GM12875 (cell line): ENCODE results near the gene EPS8L1.
"Not testable (repeated sequence)": the region's sequence is repeated elsewhere in the genome, so short reads cannot be mapped to it uniquely, and the experiment has no call there.

Experiments
- H3K4me3 ChIP-seq: one replicate; pipeline ENCODE4 v1.5.1; 2011; ENCODE audit warnings: low read depth, low read length, control low read depth
- CTCF ChIP-seq: IDR thresholded peaks from 2 replicates; pipeline ENCODE4 v1.5.1; 2011; ENCODE audit warnings: low read depth, mild to moderate bottlenecking, control low read depth, inconsistent platforms, low read length, moderate library complexity, borderline replicate concordance; ENCODE audit not compliant: insufficient read depth

The EPS8L1 gene

DNA sequence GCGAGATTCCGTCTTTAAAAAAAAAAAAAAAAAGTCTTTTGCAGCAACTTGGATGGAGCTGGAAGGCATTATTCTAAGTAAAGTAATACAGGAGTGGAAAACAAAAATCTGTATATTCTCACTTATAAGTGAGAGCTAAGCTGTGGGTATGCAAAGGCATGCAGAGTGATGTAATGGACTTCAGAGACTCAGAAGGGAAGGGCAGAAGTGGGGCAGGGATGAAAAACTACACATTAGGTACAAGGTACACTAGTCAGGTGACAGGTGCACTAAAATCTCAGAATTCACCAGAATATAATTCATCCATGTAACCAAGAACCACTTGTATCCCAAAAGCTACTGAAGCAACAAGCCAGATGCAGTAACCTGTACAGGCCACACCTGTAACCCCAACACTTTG is 39.6 kb upstream of the EPS8L1 start:
- TF ChIP-seq CTCF: no peak
- H3K4me3 ChIP-seq: no peak overlapping the region

DNA sequence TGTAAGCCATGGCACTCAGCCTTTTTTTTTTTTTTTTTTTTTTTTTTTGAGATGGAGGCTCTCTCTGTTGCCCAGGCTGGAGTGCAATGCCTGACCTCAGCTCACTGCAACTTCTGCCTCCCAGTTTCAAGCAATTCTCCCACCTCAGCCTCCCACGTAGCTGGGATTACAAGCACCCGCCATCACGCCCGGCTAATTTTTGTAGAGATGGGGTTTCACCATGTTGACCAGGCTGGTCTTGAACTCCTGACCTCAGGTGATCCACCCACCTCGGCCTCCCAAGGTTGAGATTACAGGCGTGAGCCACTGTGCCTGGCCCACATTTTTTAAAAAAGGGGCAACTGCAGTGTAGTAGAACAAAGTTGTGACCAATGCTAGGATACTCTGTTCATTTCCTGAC is 38.1 kb upstream of the EPS8L1 start:
- not testable (repeated sequence) for H3K4me3 ChIP-seq

- H3K4me3 ChIP-seq: not testable (repeated sequence)
Observed at GRCh38 chr19:55040654-55041053, 35.0 kb upstream of the EPS8L1 start.

- TF ChIP-seq CTCF: no peak
Observed at GRCh38 chr19:55041244-55041626, 34.4 kb upstream of the EPS8L1 start.

GRCh38 chr19:55041627-55042343 is 33.9 kb upstream of the EPS8L1 start:
- no peak overlapping the region for H3K4me3 ChIP-seq
- TF ChIP-seq CTCF: no peak

More at GRCh38 chr19:55041244-55041626, 34.4 kb upstream of the EPS8L1 start:
- no peak overlapping the region for H3K4me3 ChIP-seq

DNA sequence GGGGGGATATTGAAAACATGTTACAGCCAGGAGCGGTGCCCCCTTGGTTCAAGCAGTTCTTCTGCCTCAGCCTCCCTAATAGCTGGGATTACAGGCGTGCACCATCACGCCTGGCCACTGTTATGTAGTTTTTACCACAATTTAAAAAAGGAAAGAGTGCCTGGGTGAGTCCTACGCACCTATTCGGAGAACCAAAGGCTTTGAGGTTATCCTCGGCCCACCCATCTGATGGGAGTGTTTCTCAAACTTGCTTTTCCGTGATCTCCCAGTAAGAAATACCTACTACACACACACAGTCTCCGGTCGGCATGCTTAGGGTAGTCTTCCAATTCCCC is 33.4 kb upstream of the EPS8L1 start:
- TF ChIP-seq CTCF: no peak

GRCh38 chr19:55042688-55043087 is 33.0 kb upstream of the EPS8L1 start:
- no peak for TF ChIP-seq CTCF
- no peak overlapping the region for H3K4me3 ChIP-seq

More for the DNA sequence above, 33.4 kb upstream of the EPS8L1 start:
- no peak overlapping the region for H3K4me3 ChIP-seq

GRCh38 chr19:55044286-55044685 is 31.4 kb upstream of the EPS8L1 start:
- no peak overlapping the region for H3K4me3 ChIP-seq
- TF ChIP-seq CTCF: no peak
